Myocyte (in vitro differentiated cells): ENCODE measurements around the gene PCP4. TPM values are rescaled to one million over a fixed set of nuclear protein-coding genes. Genes with fewer than 3 reads are reported as not detected.

Experiments used
- DNase-seq: peaks from one replicate; pipeline ENCODE4 v3.0.0-alpha.2; 2012; ENCODE audit warnings: low read depth
- total RNA-seq: library from RNA; depleted of rRNA; stranded (reverse); fragments of >200 nt; gene quantifications from 2 replicates; pipeline ENCODE4 v1.2.3, GENCODE V29; 2014

The PCP4 gene
- total RNA-seq, 1 donor from 2014 or later: not detected

DNA sequence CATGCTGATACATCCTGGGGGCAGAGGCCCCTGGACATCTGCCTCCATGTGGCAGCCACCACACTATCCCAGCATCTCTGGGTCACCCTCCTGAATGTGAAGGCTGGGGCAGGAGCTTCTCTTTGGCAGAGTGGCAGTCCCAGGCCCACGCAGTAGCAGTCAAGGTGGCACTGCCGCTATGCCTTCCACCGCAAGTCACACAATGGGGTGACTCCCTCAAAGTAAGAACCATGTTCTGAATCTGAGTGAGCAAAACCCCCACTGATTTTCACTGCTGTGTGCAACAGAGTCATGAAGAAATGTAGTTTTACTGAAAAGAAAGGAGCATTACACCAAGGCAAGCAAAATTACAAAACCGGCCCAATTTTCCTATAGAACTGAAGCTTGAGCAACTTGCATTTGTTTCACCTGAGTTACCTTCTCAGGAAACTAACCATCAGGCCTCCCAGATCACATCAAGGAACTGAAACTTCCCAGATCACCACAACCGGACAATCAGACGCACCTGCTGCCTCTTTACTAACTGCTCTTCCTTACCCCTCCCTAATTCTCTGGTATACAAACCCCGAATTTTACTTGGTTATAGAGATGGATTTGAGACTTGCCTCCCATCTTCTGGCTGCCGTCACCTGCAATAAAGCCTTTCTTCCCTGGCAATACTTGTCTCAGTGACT lies 102.6 kb downstream of the PCP4 start:
- DNase-seq: no peak

DNA sequence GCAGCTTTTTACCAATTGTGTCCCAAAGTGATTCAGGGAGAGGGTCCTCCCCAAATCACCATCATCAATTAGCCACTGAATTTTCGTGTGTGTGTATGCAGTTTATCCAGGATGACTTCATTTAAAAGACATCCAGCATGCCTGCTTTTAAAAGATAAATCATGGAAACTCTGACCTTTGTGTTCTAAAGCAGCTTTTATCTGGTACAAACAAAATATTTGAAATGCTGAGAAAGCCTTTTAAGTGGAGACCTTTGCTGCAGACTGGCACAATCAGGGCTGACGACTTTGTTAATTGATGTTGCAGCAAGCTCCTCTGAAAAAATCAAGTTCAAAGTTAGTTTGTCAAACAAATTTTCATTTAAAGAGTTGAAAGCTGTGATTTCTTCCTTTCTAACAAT lies 104.7 kb downstream of the PCP4 start:
- no peak for DNase-seq

DNA sequence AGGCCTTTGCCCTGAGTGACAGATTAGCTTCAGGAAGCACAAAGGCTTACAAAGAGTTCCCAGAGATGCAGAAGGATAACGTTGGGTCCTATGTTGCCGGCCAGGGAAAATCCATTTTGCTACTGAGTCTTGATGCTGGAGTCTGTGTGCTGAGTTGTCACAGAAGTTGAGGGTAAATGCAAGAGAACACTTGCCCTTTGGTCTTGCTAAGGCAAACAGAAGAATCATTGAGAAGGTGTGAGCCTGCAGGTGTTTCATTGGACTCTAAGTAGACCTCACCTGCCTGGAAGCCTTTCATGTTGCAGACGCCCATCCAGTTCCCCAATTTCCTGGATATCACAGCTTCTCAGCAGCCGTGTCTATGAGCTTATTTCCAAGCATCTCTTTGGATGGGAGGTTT lies 105.2 kb downstream of the PCP4 start:
- DNase-seq: no peak

DNA sequence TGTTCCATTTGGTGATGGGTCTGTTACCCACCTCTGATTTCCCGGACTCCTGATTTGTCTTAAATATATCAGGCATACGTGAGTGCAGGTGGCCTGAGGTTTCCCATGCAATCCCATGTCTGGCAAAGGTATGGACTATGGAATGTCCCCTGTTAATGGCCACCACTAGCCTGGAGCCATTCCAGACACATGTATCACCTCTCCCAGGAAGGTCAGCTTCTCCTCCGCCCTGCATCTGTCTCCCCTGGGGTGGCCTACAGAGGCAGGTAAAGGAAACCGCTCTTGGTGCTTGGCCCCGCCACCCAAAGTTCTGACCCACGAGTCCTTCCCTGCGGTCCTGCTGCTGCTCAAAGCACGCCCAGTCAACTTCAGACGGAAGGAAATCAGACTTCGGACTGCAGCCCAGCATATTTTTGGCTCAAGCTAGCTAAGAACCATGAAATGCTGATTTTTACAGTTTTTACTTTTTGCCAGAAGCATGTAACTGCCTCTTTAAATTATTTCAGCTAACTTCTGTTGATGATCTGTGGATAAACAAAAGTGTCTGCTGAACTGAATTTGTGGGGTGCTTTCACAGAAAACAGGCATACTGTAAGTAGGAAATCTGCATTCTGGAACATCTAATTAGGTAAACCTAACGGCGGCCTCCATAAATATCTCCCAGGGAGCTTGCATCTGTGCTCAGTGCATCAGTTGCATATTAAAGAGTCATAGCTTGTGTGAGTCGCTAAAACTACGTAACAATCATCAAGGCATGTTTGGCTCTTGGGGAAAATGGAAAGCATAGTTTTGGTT lies 105.9 kb downstream of the PCP4 start:
- no peak for DNase-seq

DNA sequence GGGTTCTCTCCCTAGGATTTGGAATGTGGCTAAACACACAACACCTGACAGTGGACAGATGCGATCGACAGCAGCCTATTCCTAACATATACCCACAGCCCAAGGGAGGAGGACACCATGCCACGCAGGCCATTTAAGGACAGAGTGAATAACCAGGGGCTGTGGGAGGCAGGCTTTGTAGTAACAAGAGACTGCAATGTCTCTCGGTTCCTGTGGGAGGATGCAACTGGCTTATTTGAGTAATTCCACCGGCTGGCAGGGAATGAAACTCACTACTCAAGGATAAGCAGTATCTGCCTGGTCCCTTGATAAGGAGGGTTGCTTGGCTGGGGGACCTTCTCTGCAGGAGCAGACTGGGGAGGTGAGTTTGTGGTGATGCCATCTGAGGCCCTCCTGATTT lies 109.6 kb downstream of the PCP4 start:
- no peak for DNase-seq

Other genes starting within 250 kb of the PCP4 start
- 0.19 and 0.42 TPM in 2 replicates for gene IGSF5, start 122.3 kb upstream of the PCP4 start, total RNA-seq